ENCODE measurements around the gene PGGHG. TPM values are rescaled to one million over a fixed set of nuclear protein-coding genes. Genes with fewer than 3 reads are reported as not detected.

PGGHG gene
- total RNA-seq, 2 donors from 2014 or later: 18.8 to 20.7 TPM

- intact Hi-C loops (cut with DNase I): no loop called here
- DNase-seq (ENCODE audit: low spot score): peak; percentile 63
Measured at GRCh38 chr11:282171-282570, 6.8 kb upstream of the PGGHG start.

- intact Hi-C loops (cut with DNase I): no loop called here
- DNase-seq (ENCODE audit: low spot score): peak; percentile 60
Measured at GRCh38 chr11:282630-283360, 6.1 kb upstream of the PGGHG start.

GRCh38 chr11:283405-284104 lies 5.4 kb upstream of the PGGHG start:
- peak; percentile 42 for DNase-seq (ENCODE audit: low spot score)
- intact Hi-C loops (cut with DNase I): no loop called here

GRCh38 chr11:284105-285020 lies 4.6 kb upstream of the PGGHG start:
- intact Hi-C loops (cut with DNase I): loop anchor here in 1 of 2 donors (5.0 kb wide), 1 partner anchor 47 kb away; the partner anchor contains the start of genes PSMD13 and SIRT3
- DNase-seq (ENCODE audit: low spot score): peak; percentile 70

GRCh38 chr11:285021-285893 lies 3.7 kb upstream of the PGGHG start:
- intact Hi-C loops (cut with DNase I): loop anchor here in 1 of 2 donors (5.0 kb wide), 1 partner anchor 48 kb away; the partner anchor contains the start of genes PSMD13 and SIRT3
- DNase-seq (ENCODE audit: low spot score): peak; percentile 43

GRCh38 chr11:285894-286220 lies 3.1 kb upstream of the PGGHG start:
- peak; percentile 64 for DNase-seq (ENCODE audit: low spot score)
- intact Hi-C loops (cut with DNase I): loop anchor here in 1 of 2 donors (5.0 kb wide), 1 partner anchor 49 kb away; the partner anchor contains the start of genes PSMD13 and SIRT3

- intact Hi-C loops (cut with DNase I): loop anchor here in 1 of 2 donors (5.0 kb wide), 1 partner anchor 50 kb away; the partner anchor contains the start of genes PSMD13 and SIRT3
- peak; percentile 37 for DNase-seq (ENCODE audit: low spot score)
Measured at GRCh38 chr11:286977-287820, 1.7 kb upstream of the PGGHG start.

- DNase-seq (ENCODE audit: low spot score): peak; percentile 84
- intact Hi-C loops (cut with DNase I): loop anchor here in 1 of 2 donors (5.0 kb wide), 1 partner anchor 51 kb away; the partner anchor contains the start of genes PSMD13 and SIRT3
Measured at GRCh38 chr11:287821-288477, 977 bp upstream of the PGGHG start.

- DNase-seq (ENCODE audit: low spot score): no peak
- intact Hi-C loops (cut with DNase I): loop anchor here in 1 of 2 donors (5.0 kb wide), 1 partner anchor 52 kb away; the partner anchor contains the start of genes PSMD13 and SIRT3
Measured at GRCh38 chr11:289398-289711, 429 bp downstream of the PGGHG start.

GRCh38 chr11:289712-290620 lies 1.0 kb downstream of the PGGHG start:
- intact Hi-C loops (cut with DNase I): loop anchor here in 1 of 2 donors (5.0 kb wide), 1 partner anchor 53 kb away; the partner anchor contains the start of genes PSMD13 and SIRT3
- DNase-seq (ENCODE audit: low spot score): peak; percentile 84

- intact Hi-C loops (cut with DNase I): no loop called here
- peak; percentile 76 for DNase-seq (ENCODE audit: low spot score)
Measured at GRCh38 chr11:290621-291231, 1.8 kb downstream of the PGGHG start.

GRCh38 chr11:291281-292210 lies 2.6 kb downstream of the PGGHG start:
- DNase-seq (ENCODE audit: low spot score): peak; percentile 77
- intact Hi-C loops (cut with DNase I): no loop called here

- intact Hi-C loops (cut with DNase I): no loop called here
- peak; percentile 71 for DNase-seq (ENCODE audit: low spot score)
Measured at GRCh38 chr11:292211-293121, 3.5 kb downstream of the PGGHG start.
